ENCODE data around the gene BST1. TPM values are rescaled to one million over a fixed set of nuclear protein-coding genes. Genes with fewer than 3 reads are reported as not detected.

The BST1 gene
- total RNA-seq, 1 donor from 2014 or later = 2.7 TPM

DNA sequence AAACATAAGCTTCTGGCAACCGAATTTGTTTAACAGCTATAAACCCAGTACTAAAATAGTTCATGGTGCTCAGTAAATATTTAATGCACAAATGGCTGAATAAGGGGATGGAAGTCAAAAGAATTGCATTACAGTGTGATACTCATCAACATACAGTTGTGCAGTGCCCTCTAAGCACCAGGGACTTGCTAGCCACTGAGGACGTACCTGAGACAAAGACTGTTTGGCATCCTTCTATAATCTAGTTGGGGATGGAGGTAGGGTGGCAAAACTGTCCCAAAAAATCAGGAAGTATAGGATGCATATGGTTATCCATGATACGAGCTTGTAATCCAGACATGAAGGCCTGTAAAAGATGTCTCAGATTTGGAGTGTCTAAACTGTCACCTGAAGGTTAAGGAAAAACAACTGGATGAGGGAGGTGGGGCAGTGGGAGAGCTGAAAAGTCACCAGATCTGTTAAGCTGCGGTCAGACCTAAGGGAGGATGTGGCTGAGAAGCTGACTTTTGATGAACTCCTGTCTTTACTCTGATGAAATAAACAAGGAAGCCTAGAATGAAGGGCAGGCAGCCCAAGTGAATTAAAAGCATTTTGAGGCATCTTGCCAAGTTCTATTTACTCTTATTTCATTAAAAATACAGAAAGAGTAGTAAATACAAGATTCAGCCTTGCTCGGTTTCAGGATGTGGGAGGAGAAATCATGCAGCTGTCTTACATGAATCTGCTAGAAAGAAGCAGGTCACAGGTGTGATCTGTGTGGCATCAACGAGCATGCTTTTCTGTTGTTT is 63.2 kb downstream of the BST1 start:
- intact Hi-C loops (cut with micrococcal nuclease) = no loop called here
- DNase-seq = no peak
- no peak for TF ChIP-seq CTCF (IDR thresholded peaks at IDR 0.05; ENCODE audit: borderline replicate concordance)
- no peak overlapping the region for H3K4me3 ChIP-seq
- H3K9me3 ChIP-seq (replicated peaks) = no peaks in the 10 kb centered on the region
- no peaks in the 10 kb centered on the region for H3K27me3 ChIP-seq (ENCODE audit: low read depth)
- no peak overlapping the region for H3K27ac ChIP-seq (replicated peaks)
- H3K4me1 ChIP-seq = no peaks in the 10 kb centered on the region
- H3K36me3 ChIP-seq = no peaks in the 10 kb centered on the region

DNA sequence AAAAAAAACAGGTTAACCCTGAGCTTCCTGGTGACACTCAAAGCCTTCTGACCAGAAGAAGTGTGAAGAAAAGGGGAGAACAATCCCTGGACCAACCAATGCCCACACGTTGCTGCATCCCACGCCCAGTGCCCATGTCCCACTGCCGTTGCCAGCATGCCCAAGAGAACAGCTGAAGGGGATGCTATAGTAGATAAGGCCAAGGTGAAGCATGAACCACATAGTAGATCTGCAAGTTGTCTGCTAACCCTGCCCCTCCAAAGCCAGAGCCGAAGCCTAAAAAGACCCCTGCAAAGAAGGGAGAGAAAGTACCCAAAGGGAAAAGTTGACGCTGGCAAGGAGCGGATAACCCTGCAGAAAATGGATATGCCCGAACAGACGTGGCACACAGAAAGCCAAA is 64.0 kb downstream of the BST1 start:
- Histone ChIP-seq H3K4me1 (no peaks in the 10 kb centered on the region), H3K9me3 (replicated peaks) (no peaks in the 10 kb centered on the region), H3K4me3 (no peak overlapping the region), H3K27ac (replicated peaks) (no peak overlapping the region), H3K27me3 (ENCODE audit: low read depth) (no peaks in the 10 kb centered on the region), H3K36me3 (no peaks in the 10 kb centered on the region)
- intact Hi-C loops (cut with micrococcal nuclease) = no loop called here
- no peak for TF ChIP-seq CTCF (IDR thresholded peaks at IDR 0.05; ENCODE audit: borderline replicate concordance)
- no peak for DNase-seq

- intact Hi-C loops (cut with micrococcal nuclease) = no loop called here
- Histone ChIP-seq H3K9me3 (replicated peaks) (no peaks in the 10 kb centered on the region), H3K27me3 (ENCODE audit: low read depth) (no peaks in the 10 kb centered on the region), H3K36me3 (no peaks in the 10 kb centered on the region), H3K27ac (replicated peaks) (no peak overlapping the region), H3K4me1 (no peaks in the 10 kb centered on the region), H3K4me3 (no peak overlapping the region)
- DNase-seq = no peak
- no peak for TF ChIP-seq CTCF (IDR thresholded peaks at IDR 0.05; ENCODE audit: borderline replicate concordance)
Measured at GRCh38 chr4:15769202-15769601, 66.3 kb downstream of the BST1 start.

GRCh38 chr4:15771216-15772058 is 68.6 kb downstream of the BST1 start:
- Histone ChIP-seq H3K9me3 (replicated peaks) (no peaks in the 10 kb centered on the region), H3K27me3 (ENCODE audit: low read depth) (no peaks in the 10 kb centered on the region), H3K27ac (replicated peaks) (no peak overlapping the region), H3K4me3 (no peak overlapping the region), H3K4me1 (no peaks in the 10 kb centered on the region), H3K36me3 (no peaks in the 10 kb centered on the region)
- no peak for DNase-seq
- intact Hi-C loops (cut with micrococcal nuclease) = no loop called here
- TF ChIP-seq CTCF (IDR thresholded peaks at IDR 0.05; ENCODE audit: borderline replicate concordance) = no peak

GRCh38 chr4:15774020-15774420 is 71.2 kb downstream of the BST1 start:
- no peak for DNase-seq
- Histone ChIP-seq H3K27ac (replicated peaks) (no peak overlapping the region), H3K27me3 (ENCODE audit: low read depth) (no peaks in the 10 kb centered on the region), H3K36me3 (no peaks in the 10 kb centered on the region), H3K4me3 (no peak overlapping the region), H3K4me1 (peaks cover 15% of the 10 kb centered on the region), H3K9me3 (replicated peaks) (no peaks in the 10 kb centered on the region)
- intact Hi-C loops (cut with micrococcal nuclease) = no loop called here
- TF ChIP-seq CTCF (IDR thresholded peaks at IDR 0.05; ENCODE audit: borderline replicate concordance) = no peak

All from left ventricle myocardium inferior (tissue), 1 donor.